ENCODE results near the gene RNU7-1. TPM values are rescaled to one million over a fixed set of nuclear protein-coding genes. Genes with fewer than 3 reads are reported as not detected.
A peak's percentile ranks its signal among the peaks of the same experiment; 100 is the strongest.

Gene RNU7-1
- total and polyA plus RNA-seq, 9 of the 15 experiments (the other 6 are each of a cell fraction or from before 2014, with no cell fraction given): not detected

DNA sequence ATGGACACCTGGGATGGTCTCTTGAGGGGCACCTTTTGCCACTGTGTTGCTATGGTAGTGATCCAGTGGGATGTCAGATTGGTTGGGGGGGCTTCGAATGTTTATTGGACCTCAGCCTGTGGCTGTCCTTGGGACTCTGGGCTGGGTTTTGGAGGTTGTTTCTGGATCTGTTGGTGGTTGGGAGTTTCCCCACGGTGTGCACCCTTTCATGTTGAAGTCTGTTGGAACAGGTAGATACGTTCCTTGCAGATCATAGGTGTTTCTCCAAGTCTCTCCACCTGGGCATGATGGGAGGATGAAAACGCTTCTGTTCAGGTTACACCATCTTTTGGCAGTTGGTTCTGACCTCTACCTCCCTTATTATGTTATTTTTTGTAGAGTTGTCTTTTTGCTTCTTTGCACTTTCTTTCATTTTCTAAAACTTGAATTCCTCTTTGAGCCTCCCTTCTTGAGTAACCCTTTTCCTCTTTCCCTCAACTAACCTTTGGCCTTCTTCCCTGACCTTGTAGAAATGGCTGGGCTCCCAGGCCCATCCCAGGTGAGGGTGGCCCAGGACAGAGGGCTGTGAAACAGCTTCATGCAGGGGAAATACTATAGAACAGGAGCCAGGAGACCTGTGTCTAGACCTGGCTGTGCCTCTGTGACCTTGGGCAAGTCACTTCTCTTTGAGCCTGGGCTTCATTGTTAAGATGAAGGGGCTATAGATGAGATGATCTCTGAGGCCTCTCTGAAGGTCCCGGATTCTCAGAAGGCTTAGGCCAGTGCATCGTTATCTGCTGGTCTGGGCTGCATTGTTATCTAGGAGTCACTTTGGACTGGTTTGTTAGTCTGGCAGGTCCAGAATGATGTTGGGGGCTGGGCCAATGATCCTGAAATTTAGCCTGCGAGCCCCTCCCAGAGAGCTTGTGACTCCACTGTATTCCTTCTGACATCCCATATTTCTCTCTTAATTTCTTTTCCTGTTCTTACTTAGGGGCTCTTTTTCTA is 13.9 kb upstream of the RNU7-1 start (continued):
- TF ChIP-seq ZNF3 (CRISPR knock-in tag; IDR thresholded peaks at IDR 0.05) (no peak), E2F3 (CRISPR knock-in tag; IDR thresholded peaks at IDR 0.05) (no peak), ZNF24 (IDR thresholded peaks at IDR 0.05) (no peak)

DNA sequence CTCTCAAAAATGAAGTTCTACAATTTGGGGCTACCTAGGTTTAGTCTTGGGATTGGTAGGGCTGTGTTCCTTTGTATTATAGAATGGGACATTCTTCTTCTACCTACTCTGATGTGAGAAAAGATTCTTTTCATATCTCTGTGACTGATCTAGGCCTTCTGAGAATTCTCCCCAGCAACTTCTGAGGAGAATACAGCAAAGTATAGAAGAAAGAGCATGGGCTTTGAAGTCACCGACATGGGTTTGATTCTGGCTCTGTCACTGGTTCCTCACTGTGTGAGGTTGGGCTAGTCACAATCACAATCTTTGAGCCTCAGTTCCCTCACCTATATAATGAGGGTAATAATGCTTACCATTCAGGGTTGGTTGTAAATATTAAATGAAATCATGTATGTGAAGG is 10.8 kb upstream of the RNU7-1 start:
- H3K27ac ChIP-seq (ENCODE audit: extremely low read depth, low read depth, low read length): peak overlapping the region; percentile 28; the same call in 1 of the 3 replicates
- H4K20me1 ChIP-seq (replicated peaks; ENCODE audit: control insufficient read depth, insufficient read depth, low read length): no peaks in the 10 kb centered on the region
- TF ChIP-seq TCF7L2 (IDR thresholded peaks at IDR 0.05; ENCODE audit: low read depth, low read length) (peak; percentile 42; the same call in 1 of the 2 replicates), PCBP2 (IDR thresholded peaks at IDR 0.05; ENCODE audit: low read depth, low read length, poor library complexity, severe bottlenecking) (no peak), ZNF24 (IDR thresholded peaks at IDR 0.05) (no peak), MTF1 (CRISPR knock-in tag; IDR thresholded peaks at IDR 0.05; ENCODE audit: borderline replicate concordance) (no peak)
- TF ChIP-seq, protein P1, sequence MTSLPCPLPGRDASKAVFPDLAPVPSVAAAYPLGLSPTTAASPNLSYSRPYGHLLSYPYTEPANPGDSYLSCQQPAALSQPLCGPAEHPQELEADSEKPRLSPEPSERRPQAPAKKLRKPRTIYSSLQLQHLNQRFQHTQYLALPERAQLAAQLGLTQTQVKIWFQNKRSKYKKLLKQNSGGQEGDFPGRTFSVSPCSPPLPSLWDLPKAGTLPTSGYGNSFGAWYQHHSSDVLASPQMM (CRISPR knock-in tag; IDR thresholded peaks at IDR 0.05): no peak
- TF ChIP-seq, protein P2, sequence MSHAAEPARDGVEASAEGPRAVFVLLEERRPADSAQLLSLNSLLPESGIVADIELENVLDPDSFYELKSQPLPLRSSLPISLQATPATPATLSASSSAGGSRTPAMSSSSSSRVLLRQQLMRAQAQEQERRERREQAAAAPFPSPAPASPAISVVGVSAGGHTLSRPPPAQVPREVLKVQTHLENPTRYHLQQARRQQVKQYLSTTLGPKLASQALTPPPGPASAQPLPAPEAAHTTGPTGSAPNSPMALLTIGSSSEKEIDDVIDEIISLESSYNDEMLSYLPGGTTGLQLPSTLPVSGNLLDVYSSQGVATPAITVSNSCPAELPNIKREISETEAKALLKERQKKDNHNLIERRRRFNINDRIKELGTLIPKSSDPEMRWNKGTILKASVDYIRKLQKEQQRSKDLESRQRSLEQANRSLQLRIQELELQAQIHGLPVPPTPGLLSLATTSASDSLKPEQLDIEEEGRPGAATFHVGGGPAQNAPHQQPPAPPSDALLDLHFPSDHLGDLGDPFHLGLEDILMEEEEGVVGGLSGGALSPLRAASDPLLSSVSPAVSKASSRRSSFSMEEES (CRISPR knock-in tag; IDR thresholded peaks at IDR 0.05): no peak
- no peaks in the 10 kb centered on the region for H3K9me3 ChIP-seq (replicated peaks; ENCODE audit: control insufficient read depth, insufficient read depth, low read depth, low read length)
- BruUV-seq (replicated peaks): no TSS peak
- no peak overlapping the region; the same call in 1 of the 2 replicates for H3K4me2 ChIP-seq (ENCODE audit: insufficient read depth, low read length)
- no peak overlapping the region for H3K4me3 ChIP-seq
- no peaks in the 10 kb centered on the region for H3K9me1 ChIP-seq (ENCODE audit: control insufficient read depth, insufficient read depth, low read length)
- H3K4me1 ChIP-seq (replicated peaks in 1 of 2; ENCODE audit: control insufficient read depth in 2 of 2, insufficient read depth in 2 of 2, low read length in 2 of 2): peaks cover 27 to 38% of the 10 kb centered on the region in 2 experiments; a peak in 4 of 5 replicates
- ChIA-PET POLR2A (interaction anchor here (0.8 to 8.1 kb wide), 2 partner anchors 12 to 60 kb away, joined by 4 to 61 read pairs; partner anchors contain the start of genes C12orf57, RNU7-1 and SPSB2), CTCF (ENCODE audit: low intra/inter-chr PET ratio) (no interaction called here)
- H3K27me3 ChIP-seq (ENCODE audit: control insufficient read depth in 2 of 2, insufficient read depth in 2 of 2, low read length in 2 of 2): no peaks in the 10 kb centered on the region
- intact Hi-C loops (cut with micrococcal nuclease) (no loop called here), in situ Hi-C loops (cut with MboI) (no loop called here)
- FAIRE-seq: peak; percentile 6
- H3K36me3 ChIP-seq (ENCODE audit: control insufficient read depth, insufficient read depth, low read length): peaks cover 48% of the 10 kb centered on the region; the same call in 2 of the 3 replicates
- peak overlapping the region in 1 of 2 experiments; percentile 3; a peak in 1 of 4 replicates for H3K9ac ChIP-seq (ENCODE audit: insufficient read depth in 1 of 2, low read depth in 2 of 2, low read length in 2 of 2)
- DNase-seq (ENCODE audit: extremely low read depth in 1 of 4, low spot score in 3 of 4): no peak
- no peak overlapping the region for H2AFZ ChIP-seq (ENCODE audit: low read depth, low read length)
- H3K79me2 ChIP-seq (ENCODE audit: control insufficient read depth, insufficient read depth, low read length): peaks cover 51% of the 10 kb centered on the region
- ATAC-seq: no peak
- WGBS (ENCODE audit: insufficient coverage, low coverage, missing lambda C conversion rate): 9% methylated on average over 1 of the region's 1 CpG

Data from K562 (cell line).